Measurements from ENCODE around the gene TEKTIP1. TPM values are rescaled to one million over a fixed set of nuclear protein-coding genes. Genes with fewer than 3 reads are reported as not detected.

TEKTIP1 gene
- total RNA-seq, 2 experiments from 2014 or later: 1.4 to 2.5 TPM

DNA sequence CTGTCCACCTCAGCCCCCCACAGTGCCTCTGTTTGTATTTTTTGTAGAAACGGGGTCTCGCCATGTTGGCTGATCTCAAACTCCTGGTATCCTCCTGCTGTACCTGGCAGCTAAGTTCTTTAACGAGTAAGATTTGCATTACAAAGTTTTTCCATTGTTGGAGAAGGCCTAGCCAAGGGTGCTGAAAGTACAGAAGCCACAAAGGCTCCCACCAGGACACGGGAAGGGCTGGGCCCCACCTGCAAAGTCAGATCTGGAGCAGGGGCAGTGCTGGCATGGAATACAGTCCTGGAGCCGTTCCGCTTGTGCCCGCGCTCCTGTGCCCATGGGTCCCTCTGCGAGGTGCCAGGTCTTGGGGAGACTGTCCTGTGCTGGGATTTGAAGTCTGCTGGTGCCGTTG lies 20.7 kb upstream of the TEKTIP1 start:
- intact Hi-C loops (cut with DNase I, micrococcal nuclease): no loop called here
- peak overlapping the region; percentile 31 for H3K27ac Mint-ChIP-seq
- no peaks in the 10 kb centered on the region for H3K27me3 Mint-ChIP-seq
- DNase-seq (no peak), ATAC-seq (no peak)
- POLR2A ChIA-PET: interaction anchor here (0.6 kb wide), 1 partner anchor 74 kb away, joined by 5 read pairs; no protein-coding TSS in a partner anchor
- peaks cover 7% of the 10 kb centered on the region for H3K36me3 Mint-ChIP-seq (ENCODE audit: low read depth)
- no peak overlapping the region for H3K4me3 Mint-ChIP-seq
- no peaks in the 10 kb centered on the region for H3K9me3 Mint-ChIP-seq (ENCODE audit: low read depth)
- CTCF ChIA-PET: interaction anchor here (0.8 kb wide), 1 partner anchor 67 kb away, joined by 4 read pairs; the partner anchor contains the start of gene GIPC3
- peaks cover 30% of the 10 kb centered on the region for H3K4me1 Mint-ChIP-seq

DNA sequence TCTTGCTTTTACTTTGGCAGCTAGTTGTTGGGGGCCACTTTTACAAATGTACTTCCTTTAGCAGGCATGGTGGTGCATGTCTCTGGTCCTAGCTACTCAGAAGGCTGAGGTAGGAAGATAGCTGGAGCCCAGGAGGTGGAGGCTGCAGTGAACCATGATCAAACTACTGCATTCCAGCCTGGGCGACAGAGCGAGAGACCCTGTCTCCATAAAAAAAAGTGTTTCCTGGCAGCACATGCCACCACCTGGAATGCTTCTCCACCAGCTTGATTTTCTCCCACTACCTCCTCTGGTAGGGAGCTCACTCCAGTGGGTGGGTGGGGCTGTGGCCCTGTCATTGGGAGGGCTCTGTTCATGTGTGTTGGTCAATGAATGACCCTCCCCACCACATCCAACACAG lies 20.3 kb upstream of the TEKTIP1 start:
- CTCF ChIA-PET: interaction anchor here (0.5 to 1.7 kb wide), 2 partner anchors 27 to 420 kb away, joined by 4 to 6 read pairs; no protein-coding TSS in a partner anchor
- POLR2A ChIA-PET: interaction anchor here (0.6 kb wide), 1 partner anchor 74 kb away, joined by 5 read pairs; no protein-coding TSS in a partner anchor
- intact Hi-C loops (cut with DNase I, micrococcal nuclease): no loop called here
- ATAC-seq: no peak
- Mint-ChIP-seq H3K9me3 (ENCODE audit: low read depth) (no peaks in the 10 kb centered on the region), H3K4me3 (no peak overlapping the region), H3K27ac (peak overlapping the region; percentile 31), H3K4me1 (peaks cover 28% of the 10 kb centered on the region), H3K27me3 (no peaks in the 10 kb centered on the region), H3K36me3 (ENCODE audit: low read depth) (peaks cover 7% of the 10 kb centered on the region)
- no peak for DNase-seq

DNA sequence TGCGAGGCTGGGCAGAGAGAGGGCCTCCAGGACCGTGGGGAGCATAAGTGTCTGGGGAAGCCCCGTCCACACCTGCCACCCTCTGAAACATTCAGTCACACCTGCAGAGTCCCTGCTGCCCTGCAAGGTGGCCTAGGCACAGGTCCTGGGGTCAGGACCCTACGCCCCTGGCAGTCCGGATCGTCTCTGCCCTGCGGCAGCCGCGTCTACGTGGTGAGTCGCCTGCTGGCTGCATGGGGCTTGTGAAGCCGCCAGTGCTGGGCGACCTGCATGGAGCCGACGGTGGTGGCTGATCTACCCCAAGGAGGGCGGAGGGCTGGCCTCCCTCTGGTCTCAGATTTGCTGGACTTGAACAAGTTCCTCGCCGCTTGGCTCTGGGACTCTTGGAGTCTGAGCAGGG lies 19.8 kb upstream of the TEKTIP1 start:
- Mint-ChIP-seq H3K4me1 (peaks cover 26% of the 10 kb centered on the region), H3K4me3 (no peak overlapping the region), H3K27me3 (no peaks in the 10 kb centered on the region), H3K9me3 (ENCODE audit: low read depth) (no peaks in the 10 kb centered on the region), H3K27ac (no peak overlapping the region), H3K36me3 (ENCODE audit: low read depth) (peaks cover 9% of the 10 kb centered on the region)
- CTCF ChIA-PET: interaction anchor here (0.5 to 1.7 kb wide), 2 partner anchors 26 to 420 kb away, joined by 4 to 6 read pairs; no protein-coding TSS in a partner anchor
- DNase-seq (no peak), ATAC-seq (no peak)
- intact Hi-C loops (cut with DNase I, micrococcal nuclease): no loop called here
- POLR2A ChIA-PET: no interaction called here

DNA sequence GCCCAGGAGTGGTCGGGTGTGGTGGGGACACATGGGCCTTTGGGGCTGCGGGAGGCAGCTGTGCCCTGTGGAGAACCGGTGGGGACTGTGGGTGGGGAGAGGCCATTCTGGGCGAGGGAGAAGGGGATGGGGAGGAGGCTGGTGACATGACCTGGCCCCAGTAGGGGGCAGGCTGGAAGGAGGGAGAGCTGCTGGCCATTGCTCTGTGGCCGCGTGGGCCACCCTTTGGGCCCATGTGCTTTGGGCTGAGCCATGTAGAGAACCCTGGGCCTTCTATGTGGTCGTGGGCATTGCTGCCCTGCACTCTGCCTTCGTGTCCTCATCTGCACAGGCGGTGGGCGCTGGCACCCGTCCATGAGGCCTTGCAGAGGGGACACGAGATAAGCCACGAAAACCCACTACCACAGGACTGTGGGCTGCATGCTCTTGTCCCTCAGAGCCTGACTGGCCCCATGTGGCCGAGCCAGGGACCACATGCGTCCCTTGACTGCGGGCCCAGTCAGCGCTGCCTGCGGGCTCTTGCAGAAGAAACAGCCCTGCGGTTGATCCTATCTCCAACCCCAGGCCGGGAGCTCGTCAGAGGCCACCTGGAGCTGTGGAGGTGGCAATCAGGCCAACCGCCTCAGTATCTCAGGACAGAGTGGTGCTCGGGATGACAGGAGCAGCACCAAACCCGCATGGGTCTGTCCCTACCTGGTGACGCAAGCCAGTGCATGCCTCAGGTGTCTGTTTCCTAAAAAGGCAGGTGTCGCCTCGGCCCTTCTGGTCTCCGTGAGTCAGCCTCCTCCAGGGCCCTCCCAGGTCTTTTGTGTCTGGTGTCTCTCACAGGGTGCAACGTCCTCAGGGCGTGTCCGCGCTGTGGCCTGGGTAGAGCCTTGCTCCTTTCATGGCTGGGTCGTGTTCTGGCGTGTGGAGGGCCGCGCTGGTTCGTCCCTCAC lies 18.5 kb upstream of the TEKTIP1 start:
- H3K36me3 Mint-ChIP-seq (ENCODE audit: low read depth): peaks cover 11% of the 10 kb centered on the region
- intact Hi-C loops (cut with DNase I, micrococcal nuclease): no loop called here
- ATAC-seq (no peak), DNase-seq (no peak)
- POLR2A ChIA-PET: no interaction called here
- CTCF ChIA-PET: interaction anchor here (1.7 kb wide), 1 partner anchor 25 kb away, joined by 6 read pairs; no protein-coding TSS in a partner anchor
- H3K9me3 Mint-ChIP-seq (ENCODE audit: low read depth): no peaks in the 10 kb centered on the region
- H3K4me3 Mint-ChIP-seq: no peak overlapping the region
- no peak overlapping the region for H3K27ac Mint-ChIP-seq
- no peaks in the 10 kb centered on the region for H3K27me3 Mint-ChIP-seq
- peaks cover 19% of the 10 kb centered on the region for H3K4me1 Mint-ChIP-seq

DNA sequence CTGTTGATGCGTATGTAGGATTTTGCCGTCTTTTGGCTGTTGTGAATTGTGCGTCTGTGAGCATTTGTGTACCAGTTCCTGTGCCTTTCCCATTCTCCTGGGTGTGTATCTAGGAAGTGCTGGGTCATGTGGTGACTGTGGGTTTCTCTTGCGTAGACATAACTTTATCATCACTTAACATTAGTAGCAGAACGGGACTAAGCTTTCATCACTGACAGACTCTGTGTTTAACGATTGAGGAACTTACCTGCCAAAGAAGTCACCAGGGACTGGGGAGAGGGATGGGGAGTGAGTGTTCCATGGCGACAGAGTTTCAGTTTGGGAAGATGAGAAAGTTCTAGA lies 17.9 kb upstream of the TEKTIP1 start:
- H3K4me1 Mint-ChIP-seq: peaks cover 14% of the 10 kb centered on the region
- ATAC-seq: no peak
- POLR2A ChIA-PET: no interaction called here
- H3K4me3 Mint-ChIP-seq: no peak overlapping the region
- no peak overlapping the region for H3K27ac Mint-ChIP-seq
- DNase-seq: no peak
- peaks cover 11% of the 10 kb centered on the region for H3K36me3 Mint-ChIP-seq (ENCODE audit: low read depth)
- H3K9me3 Mint-ChIP-seq (ENCODE audit: low read depth): no peaks in the 10 kb centered on the region
- intact Hi-C loops (cut with DNase I, micrococcal nuclease): no loop called here
- H3K27me3 Mint-ChIP-seq: no peaks in the 10 kb centered on the region
- CTCF ChIA-PET: no interaction called here

DNA sequence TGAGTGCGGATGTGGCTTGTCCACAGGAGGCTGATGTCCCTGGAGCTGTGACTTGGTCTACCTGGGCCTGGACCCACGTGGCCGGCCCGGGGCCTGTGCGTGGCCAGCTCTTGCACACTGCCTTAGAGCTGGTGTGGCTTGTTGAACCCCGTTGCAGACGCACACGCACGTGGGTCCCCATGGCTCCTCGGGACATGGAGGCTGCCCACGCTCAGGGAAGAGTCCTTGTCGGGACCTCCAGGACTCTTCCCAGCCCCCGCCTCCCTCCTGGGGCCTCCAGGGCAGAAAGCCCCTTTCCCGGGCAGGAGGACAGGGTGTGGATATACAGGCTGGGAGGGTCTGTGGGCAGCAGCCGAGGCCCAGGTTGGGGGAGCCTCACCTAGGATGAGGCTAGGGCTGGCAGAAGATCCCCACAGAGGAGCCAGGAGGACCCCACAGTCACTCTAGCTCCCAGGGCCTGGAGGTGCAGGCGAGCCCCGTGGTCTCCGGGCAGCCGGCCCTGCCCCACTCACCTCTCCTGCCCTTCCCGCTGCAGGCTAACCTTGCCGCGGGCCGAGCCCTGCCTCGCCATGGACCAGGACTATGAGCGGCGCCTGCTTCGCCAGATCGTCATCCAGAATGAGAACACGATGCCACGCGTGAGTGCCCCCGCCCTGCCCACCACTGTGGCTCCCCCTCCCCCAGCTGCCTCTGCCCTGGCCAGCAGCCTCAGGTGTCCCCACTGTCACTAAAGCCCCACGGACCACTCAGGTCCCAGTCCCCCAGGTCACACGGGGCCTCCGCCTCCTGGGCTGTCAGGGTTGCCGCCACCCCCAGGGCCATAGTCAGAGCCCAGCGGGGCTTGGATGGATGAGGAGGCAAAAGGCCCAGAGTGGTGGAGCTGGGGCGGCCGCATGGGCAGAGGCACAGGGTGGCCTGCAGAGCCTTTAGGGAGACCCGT lies 16.3 kb upstream of the TEKTIP1 start:
- CTCF ChIA-PET: no interaction called here
- POLR2A ChIA-PET: no interaction called here
- no peak overlapping the region for H3K27ac Mint-ChIP-seq
- H3K27me3 Mint-ChIP-seq: no peaks in the 10 kb centered on the region
- H3K36me3 Mint-ChIP-seq (ENCODE audit: low read depth): peaks cover 18% of the 10 kb centered on the region
- DNase-seq: no peak
- peaks cover 3% of the 10 kb centered on the region for H3K4me1 Mint-ChIP-seq
- no peaks in the 10 kb centered on the region for H3K9me3 Mint-ChIP-seq (ENCODE audit: low read depth)
- H3K4me3 Mint-ChIP-seq: no peak overlapping the region
- no peak for ATAC-seq
- intact Hi-C loops (cut with DNase I, micrococcal nuclease): no loop called here

DNA sequence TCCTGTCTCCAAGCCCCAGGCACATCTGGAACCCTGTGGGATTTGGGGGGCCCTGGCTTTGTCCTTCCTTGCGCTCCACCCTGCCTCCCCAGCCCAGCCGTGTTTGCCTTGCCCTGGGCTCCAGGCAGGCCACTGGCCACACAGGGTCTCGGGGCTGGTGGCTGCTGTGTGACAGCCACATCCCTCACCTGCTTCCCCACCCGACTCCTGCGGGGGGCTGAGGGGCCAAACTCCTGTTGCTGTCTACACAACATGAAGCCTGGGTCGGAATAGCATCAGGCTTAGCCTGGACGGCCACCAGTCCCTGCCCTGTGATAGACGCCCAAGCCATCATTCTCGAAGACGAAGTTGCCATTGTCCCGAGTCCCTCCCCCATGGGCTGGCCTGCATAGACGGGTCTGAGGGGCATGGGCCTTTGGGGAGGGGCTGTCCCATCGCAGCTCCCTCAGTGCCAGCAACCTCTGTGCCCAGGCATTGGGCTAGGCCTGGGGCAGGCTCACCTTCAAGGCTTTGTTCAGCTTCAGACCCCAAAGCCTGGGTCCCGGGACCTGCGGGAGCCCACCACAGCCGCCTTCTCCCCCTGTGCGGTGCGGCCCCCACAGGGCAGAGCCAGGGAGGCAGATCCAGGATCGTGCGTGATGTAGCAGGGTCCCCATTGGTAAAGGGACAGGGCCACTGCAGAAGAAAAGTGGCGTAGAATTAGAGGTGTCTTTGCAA lies 15.5 kb upstream of the TEKTIP1 start:
- Mint-ChIP-seq H3K4me1 (peaks cover 3% of the 10 kb centered on the region), H3K4me3 (no peak overlapping the region), H3K27ac (no peak overlapping the region), H3K9me3 (ENCODE audit: low read depth) (no peaks in the 10 kb centered on the region), H3K36me3 (ENCODE audit: low read depth) (peaks cover 18% of the 10 kb centered on the region), H3K27me3 (no peaks in the 10 kb centered on the region)
- POLR2A ChIA-PET: no interaction called here
- no peak for ATAC-seq
- CTCF ChIA-PET: no interaction called here
- intact Hi-C loops (cut with DNase I, micrococcal nuclease): no loop called here
- DNase-seq: no peak

DNA sequence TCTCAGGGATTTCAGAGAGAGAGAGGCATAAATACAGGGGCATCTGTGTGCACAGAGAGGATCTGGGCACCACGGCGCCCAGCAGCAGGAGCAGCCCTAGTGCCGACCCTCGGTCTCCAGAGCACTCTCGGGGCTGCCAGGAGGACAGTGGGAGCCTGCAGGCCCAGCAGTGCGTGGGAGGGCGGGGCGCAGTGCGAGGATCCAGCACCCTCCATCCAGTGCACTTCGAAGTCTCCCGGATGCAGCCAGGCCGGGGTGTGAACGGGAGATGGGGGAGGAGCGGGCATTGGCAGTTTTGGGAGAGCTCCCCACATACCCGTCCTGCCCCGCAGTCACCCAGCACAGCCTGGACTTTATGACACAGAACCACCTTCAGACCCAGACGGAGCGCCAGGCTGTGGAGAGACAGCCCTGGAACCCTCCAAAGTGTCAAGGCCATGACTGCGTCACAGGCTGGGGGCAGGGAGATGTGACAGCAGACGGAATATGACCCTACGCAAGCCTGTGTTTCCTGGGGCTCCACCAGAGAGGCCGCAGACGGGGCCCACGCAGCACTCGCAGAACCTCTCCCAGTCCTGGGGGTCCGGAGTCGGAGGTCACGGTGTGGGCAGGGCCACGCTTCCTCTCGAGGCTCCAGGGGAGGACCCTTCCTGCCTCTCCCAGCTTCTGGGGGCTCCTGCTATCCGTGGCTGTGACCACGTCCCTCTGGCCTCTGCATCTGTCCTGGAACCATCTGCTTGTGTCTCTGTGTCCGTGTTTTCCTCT lies 14.7 kb upstream of the TEKTIP1 start:
- no peak for DNase-seq
- CTCF ChIA-PET: no interaction called here
- no peak overlapping the region for H3K27ac Mint-ChIP-seq
- peaks cover 3% of the 10 kb centered on the region for H3K4me1 Mint-ChIP-seq
- ATAC-seq: no peak
- peaks cover 18% of the 10 kb centered on the region for H3K36me3 Mint-ChIP-seq (ENCODE audit: low read depth)
- H3K27me3 Mint-ChIP-seq: no peaks in the 10 kb centered on the region
- H3K9me3 Mint-ChIP-seq (ENCODE audit: low read depth): no peaks in the 10 kb centered on the region
- H3K4me3 Mint-ChIP-seq: no peak overlapping the region
- intact Hi-C loops (cut with DNase I, micrococcal nuclease): no loop called here
- POLR2A ChIA-PET: no interaction called here

DNA sequence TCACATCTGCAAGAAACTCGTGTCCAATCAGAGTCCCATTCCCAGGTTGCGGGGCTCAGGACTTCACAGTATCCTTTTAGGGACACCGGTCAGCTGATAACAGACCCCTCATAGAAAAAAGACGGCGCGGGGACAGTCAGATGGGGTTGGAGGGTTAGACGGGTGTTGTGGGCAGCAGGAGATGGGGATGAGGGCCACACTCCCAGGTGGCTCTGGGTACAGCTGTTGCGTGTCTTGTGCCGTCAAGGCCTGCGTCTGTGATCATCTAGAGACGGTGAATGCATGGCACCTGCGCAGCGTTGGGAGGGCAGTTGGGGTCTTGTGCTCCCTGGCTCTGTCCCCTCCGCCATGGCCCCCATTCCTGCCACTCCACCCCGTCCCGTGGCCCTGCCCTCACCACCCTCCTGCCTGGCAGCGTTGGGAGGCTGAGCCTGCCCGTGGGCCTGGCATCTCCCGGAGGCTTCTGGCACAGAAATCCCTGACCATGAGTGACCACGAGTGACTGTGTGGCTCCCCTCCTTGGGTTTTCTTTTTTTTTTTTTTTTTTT lies 14.0 kb upstream of the TEKTIP1 start:
- no peak overlapping the region for H3K27ac Mint-ChIP-seq
- DNase-seq (no peak), ATAC-seq (no peak)
- H3K36me3 Mint-ChIP-seq (ENCODE audit: low read depth): peaks cover 18% of the 10 kb centered on the region
- no peaks in the 10 kb centered on the region for H3K9me3 Mint-ChIP-seq (ENCODE audit: low read depth)
- POLR2A ChIA-PET: no interaction called here
- H3K4me1 Mint-ChIP-seq: peaks cover 3% of the 10 kb centered on the region
- intact Hi-C loops (cut with DNase I, micrococcal nuclease): no loop called here
- CTCF ChIA-PET: no interaction called here
- H3K27me3 Mint-ChIP-seq: no peaks in the 10 kb centered on the region
- H3K4me3 Mint-ChIP-seq: no peak overlapping the region

DNA sequence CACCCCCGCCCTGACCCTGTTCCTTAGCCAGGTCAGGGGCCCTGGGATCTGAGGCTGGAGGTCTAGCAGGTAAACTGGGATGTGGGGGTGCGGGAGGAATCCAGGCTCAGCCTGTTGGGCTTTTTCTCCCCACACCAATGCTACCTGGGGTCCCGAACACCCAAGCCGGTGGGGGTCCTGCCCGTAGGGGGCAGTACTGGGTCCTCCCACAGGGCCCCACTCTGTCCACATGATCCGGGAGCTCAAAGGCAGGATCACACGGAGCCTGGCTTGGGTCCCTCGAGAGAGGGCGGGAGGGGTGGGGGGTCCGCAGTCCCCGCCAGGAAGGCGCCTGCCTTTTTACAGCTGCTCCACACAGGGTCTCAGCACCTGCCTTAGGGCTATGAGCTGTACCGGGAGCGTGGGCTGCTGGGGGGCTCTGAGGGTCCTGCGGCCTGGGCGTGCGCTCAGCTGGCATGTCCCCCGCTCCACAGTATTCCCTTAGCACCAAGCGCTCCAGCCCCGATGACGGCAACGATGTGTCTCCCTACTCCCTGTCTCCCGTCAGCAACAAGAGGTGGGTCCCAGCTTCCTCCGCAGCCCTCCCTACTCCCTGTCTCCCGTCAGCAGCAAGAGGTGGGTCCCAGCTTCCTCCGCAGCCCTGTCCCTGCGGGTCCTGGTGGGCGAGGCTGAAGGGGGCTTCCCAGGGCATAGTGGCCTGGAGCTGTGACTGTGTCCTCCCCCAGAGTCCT lies 12.3 kb upstream of the TEKTIP1 start:
- DNase-seq: no peak
- intact Hi-C loops (cut with DNase I, micrococcal nuclease): no loop called here
- no peak overlapping the region for H3K4me3 Mint-ChIP-seq
- no peaks in the 10 kb centered on the region for H3K9me3 Mint-ChIP-seq (ENCODE audit: low read depth)
- H3K27ac Mint-ChIP-seq: no peak overlapping the region
- ChIA-PET POLR2A (no interaction called here), CTCF (interaction anchor here (1.2 kb wide), 1 partner anchor 11 kb away, joined by 4 read pairs; no protein-coding TSS in a partner anchor)
- H3K27me3 Mint-ChIP-seq: no peaks in the 10 kb centered on the region
- ATAC-seq: no peak
- no peaks in the 10 kb centered on the region for H3K4me1 Mint-ChIP-seq
- peaks cover 17% of the 10 kb centered on the region for H3K36me3 Mint-ChIP-seq (ENCODE audit: low read depth)

Measured in activated CD4-positive, alpha-beta T cell treated with anti-CD3 and anti-CD28 coated beads for 36 hours (primary cell).